ENCODE measurements around the gene ABLIM1.

ABLIM1 gene

DNA sequence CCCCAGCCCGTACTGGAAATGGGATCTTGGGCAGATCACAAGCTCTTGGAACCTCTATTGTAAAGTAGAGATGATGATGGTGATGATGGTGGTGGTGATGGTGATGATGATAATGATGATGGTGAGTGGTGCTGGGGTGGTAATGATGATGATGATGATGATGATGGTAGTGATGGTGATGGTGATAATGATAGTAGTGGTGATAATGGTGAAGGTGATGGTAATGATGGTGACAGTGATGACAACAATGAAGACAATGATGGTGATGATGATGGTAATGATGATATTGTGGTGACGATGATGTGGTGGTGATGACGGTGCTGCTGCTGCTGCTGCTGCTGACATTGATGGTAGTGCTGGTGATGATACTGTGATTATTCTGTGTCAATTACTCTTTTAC is 162.8 kb downstream of the ABLIM1 start:
- H3K79me2 ChIP-seq (ENCODE audit: low read length) = no peaks in the 10 kb centered on the region
- H2AFZ ChIP-seq (ENCODE audit: low read length) = no peak overlapping the region
- no peaks in the 10 kb centered on the region for H3K27me3 ChIP-seq (replicated peaks; ENCODE audit: insufficient read depth, low read length)
- H3K9ac ChIP-seq (ENCODE audit: low read length) = no peak overlapping the region
- H4K20me1 ChIP-seq (ENCODE audit: insufficient read depth, low read length) = no peaks in the 10 kb centered on the region
- DNase-seq = no peak
- H3K27ac ChIP-seq (ENCODE audit: low read length) = no peak overlapping the region
- H3F3A ChIP-seq (ENCODE audit: insufficient read depth, low read length) = no peaks in the 10 kb centered on the region
- peaks cover 19% of the 10 kb centered on the region for H3K4me1 ChIP-seq (ENCODE audit: low read length)
- H3K4me3 ChIP-seq (ENCODE audit: low read length) = no peak overlapping the region
- H3K9me2 ChIP-seq (replicated peaks; ENCODE audit: insufficient read depth, low read length) = no peaks in the 10 kb centered on the region
- H3K9me3 ChIP-seq (replicated peaks; ENCODE audit: insufficient read depth, low read length) = no peaks in the 10 kb centered on the region
- H3K36me3 ChIP-seq (replicated peaks; ENCODE audit: insufficient read depth, low read length) = no peaks in the 10 kb centered on the region
- no peak overlapping the region for H3K4me2 ChIP-seq (ENCODE audit: low read depth, low read length)
- no peak for TF ChIP-seq EZH2phosphoT487 (IDR thresholded peaks at IDR 0.05; ENCODE audit: low read length)
- no peak for TF ChIP-seq EZH2 (optimal IDR thresholded peaks at IDR 0.05; ENCODE audit: low read depth, low read length)
- TF ChIP-seq, protein P1, sequence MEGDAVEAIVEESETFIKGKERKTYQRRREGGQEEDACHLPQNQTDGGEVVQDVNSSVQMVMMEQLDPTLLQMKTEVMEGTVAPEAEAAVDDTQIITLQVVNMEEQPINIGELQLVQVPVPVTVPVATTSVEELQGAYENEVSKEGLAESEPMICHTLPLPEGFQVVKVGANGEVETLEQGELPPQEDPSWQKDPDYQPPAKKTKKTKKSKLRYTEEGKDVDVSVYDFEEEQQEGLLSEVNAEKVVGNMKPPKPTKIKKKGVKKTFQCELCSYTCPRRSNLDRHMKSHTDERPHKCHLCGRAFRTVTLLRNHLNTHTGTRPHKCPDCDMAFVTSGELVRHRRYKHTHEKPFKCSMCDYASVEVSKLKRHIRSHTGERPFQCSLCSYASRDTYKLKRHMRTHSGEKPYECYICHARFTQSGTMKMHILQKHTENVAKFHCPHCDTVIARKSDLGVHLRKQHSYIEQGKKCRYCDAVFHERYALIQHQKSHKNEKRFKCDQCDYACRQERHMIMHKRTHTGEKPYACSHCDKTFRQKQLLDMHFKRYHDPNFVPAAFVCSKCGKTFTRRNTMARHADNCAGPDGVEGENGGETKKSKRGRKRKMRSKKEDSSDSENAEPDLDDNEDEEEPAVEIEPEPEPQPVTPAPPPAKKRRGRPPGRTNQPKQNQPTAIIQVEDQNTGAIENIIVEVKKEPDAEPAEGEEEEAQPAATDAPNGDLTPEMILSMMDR (IDR thresholded peaks at IDR 0.05; ENCODE audit: low read length) = no peak

DNA sequence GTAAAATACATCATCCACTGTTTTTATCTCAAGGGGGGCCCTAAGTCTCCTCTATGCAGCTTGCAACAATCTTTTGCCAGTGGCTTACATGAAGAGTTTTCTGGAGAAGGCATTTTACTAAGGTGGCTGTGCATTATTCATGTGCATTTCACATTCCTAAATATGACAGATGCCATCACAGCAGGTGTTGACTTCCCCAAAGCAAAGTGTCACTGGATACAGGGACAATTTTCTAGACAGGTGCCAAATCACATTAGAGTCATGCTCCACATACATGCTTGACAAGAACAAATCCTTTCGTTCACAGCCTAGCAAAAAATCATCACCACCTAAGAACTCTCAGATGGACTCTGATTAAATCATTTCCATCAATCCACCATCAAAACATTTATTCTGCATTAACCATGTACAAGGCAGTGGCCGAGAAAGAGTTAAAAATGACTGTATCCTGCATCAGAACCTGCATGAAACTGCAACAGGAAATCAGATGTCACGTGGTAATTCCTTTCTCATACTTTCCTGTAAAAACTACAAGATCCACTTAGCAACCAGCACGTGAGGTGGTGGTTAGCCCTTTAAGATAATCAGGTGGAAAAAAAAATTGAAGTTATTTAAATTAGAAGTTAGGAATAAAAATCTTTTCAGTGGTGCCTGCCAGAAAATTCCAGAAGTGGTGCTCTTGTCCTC is 165.6 kb downstream of the ABLIM1 start:
- Histone ChIP-seq H3K36me3 (replicated peaks; ENCODE audit: insufficient read depth, low read length) (no peaks in the 10 kb centered on the region), H3K4me1 (ENCODE audit: low read length) (peaks cover 22% of the 10 kb centered on the region), H3K27me3 (replicated peaks; ENCODE audit: insufficient read depth, low read length) (no peaks in the 10 kb centered on the region), H3K9me2 (replicated peaks; ENCODE audit: insufficient read depth, low read length) (no peaks in the 10 kb centered on the region), H4K20me1 (ENCODE audit: insufficient read depth, low read length) (no peaks in the 10 kb centered on the region), H2AFZ (ENCODE audit: low read length) (no peak overlapping the region), H3K4me3 (ENCODE audit: low read length) (no peak overlapping the region), H3K9ac (ENCODE audit: low read length) (no peak overlapping the region), H3K9me3 (replicated peaks; ENCODE audit: insufficient read depth, low read length) (no peaks in the 10 kb centered on the region), H3K79me2 (ENCODE audit: low read length) (no peaks in the 10 kb centered on the region), H3K27ac (ENCODE audit: low read length) (no peak overlapping the region), H3F3A (ENCODE audit: insufficient read depth, low read length) (no peaks in the 10 kb centered on the region), H3K4me2 (ENCODE audit: low read depth, low read length) (peak overlapping the region; percentile 1; the same call in 1 of the 2 replicates)
- DNase-seq = peak; percentile 74
- TF ChIP-seq, protein P1 (IDR thresholded peaks at IDR 0.05; ENCODE audit: low read length) = no peak
- TF ChIP-seq EZH2phosphoT487 (IDR thresholded peaks at IDR 0.05; ENCODE audit: low read length) (no peak), EZH2 (optimal IDR thresholded peaks at IDR 0.05; ENCODE audit: low read depth, low read length) (no peak)

DNA sequence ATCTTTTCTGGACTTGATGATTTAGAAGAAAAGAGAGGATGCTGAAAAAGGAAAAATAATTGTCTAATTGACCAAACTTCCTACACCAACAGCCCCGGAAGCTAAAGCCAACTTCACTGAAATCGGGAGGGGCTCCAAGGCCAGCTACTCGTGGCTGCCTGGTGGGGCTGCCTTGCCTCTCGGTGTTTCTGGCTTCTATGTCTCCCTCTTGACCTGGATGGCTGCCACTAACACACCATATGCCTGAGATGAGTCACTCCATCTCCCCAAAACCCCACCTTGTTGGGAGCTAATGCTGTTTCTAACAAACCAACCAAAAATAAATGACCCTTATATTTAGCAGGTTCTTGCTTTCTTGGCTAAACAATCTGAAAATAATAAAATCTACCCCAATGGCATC is 166.1 kb downstream of the ABLIM1 start:
- no peak overlapping the region for H2AFZ ChIP-seq (ENCODE audit: low read length)
- no peaks in the 10 kb centered on the region for H3K27me3 ChIP-seq (replicated peaks; ENCODE audit: insufficient read depth, low read length)
- DNase-seq = no peak
- H3K4me3 ChIP-seq (ENCODE audit: low read length) = no peak overlapping the region
- no peak for TF ChIP-seq EZH2 (optimal IDR thresholded peaks at IDR 0.05; ENCODE audit: low read depth, low read length)
- TF ChIP-seq, protein P1 (IDR thresholded peaks at IDR 0.05; ENCODE audit: low read length) = no peak
- no peak for TF ChIP-seq EZH2phosphoT487 (IDR thresholded peaks at IDR 0.05; ENCODE audit: low read length)
- no peaks in the 10 kb centered on the region for H3F3A ChIP-seq (ENCODE audit: insufficient read depth, low read length)
- peaks cover 24% of the 10 kb centered on the region for H3K4me1 ChIP-seq (ENCODE audit: low read length)
- H3K9me3 ChIP-seq (replicated peaks; ENCODE audit: insufficient read depth, low read length) = no peaks in the 10 kb centered on the region
- H3K4me2 ChIP-seq (ENCODE audit: low read depth, low read length) = no peak overlapping the region
- H3K27ac ChIP-seq (ENCODE audit: low read length) = no peak overlapping the region
- H3K9ac ChIP-seq (ENCODE audit: low read length) = no peak overlapping the region
- no peaks in the 10 kb centered on the region for H3K9me2 ChIP-seq (replicated peaks; ENCODE audit: insufficient read depth, low read length)
- H4K20me1 ChIP-seq (ENCODE audit: insufficient read depth, low read length) = no peaks in the 10 kb centered on the region
- H3K79me2 ChIP-seq (ENCODE audit: low read length) = no peaks in the 10 kb centered on the region
- H3K36me3 ChIP-seq (replicated peaks; ENCODE audit: insufficient read depth, low read length) = no peaks in the 10 kb centered on the region

Measured in MM.1S (cell line).